Transverse colon (tissue), 4 donors: Measurements from ENCODE around the gene PRR19. TPM values are rescaled to one million over a fixed set of nuclear protein-coding genes. Genes with fewer than 3 reads are reported as not detected.
"Not testable (repeated sequence)": the region's sequence is repeated elsewhere in the genome, so short reads cannot be mapped to it uniquely, and the experiment has no call there.

Source experiments
- DNase-seq: peaks from one replicate; pipeline ENCODE4 v3.0.0-alpha.2; 2019
- H3K27ac ChIP-seq, 4 donors: fragments of 200-600 bp; sonication (generic); 2 replicates each; pipeline ENCODE4 v1.5.1; 2016 to 2018; ENCODE audit warnings: inconsistent platforms in 4 of 4
- H3K27me3 ChIP-seq: fragments of 200-600 bp; sonication (generic); 2 replicates; pipeline ENCODE4 v1.5.1; 2017; ENCODE audit warnings: inconsistent platforms
- H3K36me3 ChIP-seq, 4 donors: fragments of 200-600 bp; sonication (generic); 2 replicates each; pipeline ENCODE4 v1.5.1; 2017 to 2019; ENCODE audit warnings: inconsistent platforms in 4 of 4
- H3K4me1 ChIP-seq, 4 donors: fragments of 200-600 bp; sonication (generic); 2 replicates each; pipeline ENCODE4 v1.5.1; 2017 to 2020; ENCODE audit warnings: inconsistent platforms in 4 of 4
- H3K4me3 ChIP-seq, 4 donors: fragments of 200-600 bp; sonication (generic); 1 replicate in 1 of 4; 2 replicates in 3 of 4; pipeline versions ENCODE4 v1.5.1 to v1.6.1; 2017 to 2019; ENCODE audit warnings: inconsistent platforms in 4 of 4
- H3K9me3 ChIP-seq, 2 donors: fragments of 200-600 bp; sonication (generic); 2 replicates each; pipeline ENCODE4 v1.5.1; 2017 to 2019; ENCODE audit warnings: inconsistent platforms in 2 of 2
- EP300 ChIP-seq: sonication (generic); formaldehyde crosslinking; IDR thresholded peaks from one replicate; pipeline ENCODE4 v1.6.1; 2017; ENCODE audit warnings: antibody characterized with exemption, low read depth
- POLR2A ChIP-seq: fragments of 450-650 bp; IDR thresholded peaks from one replicate; pipeline ENCODE4 v1.6.1; 2016; ENCODE audit warnings: antibody characterized with exemption, mild to moderate bottlenecking, moderate library complexity
- POLR2AphosphoS5 ChIP-seq, 3 donors: sonication (generic); formaldehyde crosslinking; IDR thresholded peaks; one replicate each; pipeline ENCODE4 v1.6.1; 2016; ENCODE audit warnings: antibody characterized with exemption in 3 of 3
- WGBS, 2 donors: methylation state at CpG; one replicate each; pipeline ENCODE4 v1.1.5; 2018; ENCODE audit warnings: low coverage in 1 of 2; 5-methylcytosine and 5-hydroxymethylcytosine counted together
- in situ Hi-C, 4 donors: fragments of 200-750 bp; cut with MboI; loops; one replicate each; pipeline versions ENCODE4 v1.15.0 to v1.15.1; 2017; ENCODE audit warnings: low sequenced_read_pairs in 3 of 4, low pct_ligation_motif_present in 1 of 4, low pct_unique_long_range_greater_than_20kb in 1 of 4
- intact Hi-C: fragments of 100-400 bp; cut with DNase I; formaldehyde crosslinking; loops from one replicate; pipeline ENCODE4 v1.15.1; 2023; ENCODE audit warnings: low total_unique reads
- total RNA-seq, 4 donors: library from RNA; depleted of rRNA; stranded (reverse); fragments of >200 nt; gene quantifications; one replicate each; pipeline ENCODE4 v1.1.0, GENCODE V29; 2016
- TF ChIP-seq, protein P1 (sequence below), 5 experiments: fragments of 200-600 bp in 3 of 5; fragments of 450-650 bp in 2 of 5; sonication (generic) in 3 of 5; IDR thresholded peaks; 1 replicate in 2 of 5; 2 replicates in 3 of 5; pipeline ENCODE4 v1.5.1; 2016 to 2017; ENCODE audit warnings: antibody characterized with exemption in 5 of 5, inconsistent platforms in 3 of 5, mild to moderate bottlenecking in 2 of 5, moderate library complexity in 1 of 5

Gene PRR19
- total RNA-seq, 4 donors from 2014 or later, result 0.41 to 0.79 TPM; not detected in 2

DNA sequence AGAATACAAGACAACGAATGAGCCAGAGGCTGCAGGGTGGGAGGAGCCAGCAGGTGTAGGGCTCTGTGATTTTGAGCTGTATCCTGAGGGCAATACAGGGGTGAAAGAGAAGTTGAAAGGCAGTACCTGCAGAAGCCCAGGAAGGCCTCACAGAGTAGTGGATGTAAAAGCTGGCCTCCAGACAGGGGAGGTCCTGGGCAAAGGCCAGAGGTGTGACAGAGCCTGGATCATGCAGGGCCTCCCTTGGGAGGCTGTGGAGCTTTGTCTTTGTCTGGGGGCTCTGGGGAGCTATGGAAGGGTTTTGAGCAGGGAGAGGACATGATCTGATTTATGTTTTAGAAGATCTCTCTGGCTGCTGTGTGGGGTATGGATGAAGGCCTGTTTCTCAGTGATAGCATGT, 26.2 kb downstream of the PRR19 start:
- intact Hi-C loops, result loop anchor here (10.0 kb wide), 1 partner anchor 193 kb away; the partner anchor contains the start of gene POU2F2
- Histone ChIP-seq H3K9me3 (no peaks in the 10 kb centered on the region), H3K4me3 (no peak overlapping the region), H3K36me3 (no peaks in the 10 kb centered on the region), H3K27ac (no peak overlapping the region), H3K27me3 (peaks cover 19% of the 10 kb centered on the region), H3K4me1 (peaks cover 23 to 39% (median 27%) of the 10 kb centered on the region in 4 donors)
- WGBS, 2 donors, result 67 to 100% methylated on average over 1 of the region's 1 CpG
- TF ChIP-seq POLR2A, result no peak
- no peak for TF ChIP-seq POLR2AphosphoS5 (IDR thresholded peaks at IDR 0.05)
- no peak for TF ChIP-seq EP300
- TF ChIP-seq, protein P1, sequence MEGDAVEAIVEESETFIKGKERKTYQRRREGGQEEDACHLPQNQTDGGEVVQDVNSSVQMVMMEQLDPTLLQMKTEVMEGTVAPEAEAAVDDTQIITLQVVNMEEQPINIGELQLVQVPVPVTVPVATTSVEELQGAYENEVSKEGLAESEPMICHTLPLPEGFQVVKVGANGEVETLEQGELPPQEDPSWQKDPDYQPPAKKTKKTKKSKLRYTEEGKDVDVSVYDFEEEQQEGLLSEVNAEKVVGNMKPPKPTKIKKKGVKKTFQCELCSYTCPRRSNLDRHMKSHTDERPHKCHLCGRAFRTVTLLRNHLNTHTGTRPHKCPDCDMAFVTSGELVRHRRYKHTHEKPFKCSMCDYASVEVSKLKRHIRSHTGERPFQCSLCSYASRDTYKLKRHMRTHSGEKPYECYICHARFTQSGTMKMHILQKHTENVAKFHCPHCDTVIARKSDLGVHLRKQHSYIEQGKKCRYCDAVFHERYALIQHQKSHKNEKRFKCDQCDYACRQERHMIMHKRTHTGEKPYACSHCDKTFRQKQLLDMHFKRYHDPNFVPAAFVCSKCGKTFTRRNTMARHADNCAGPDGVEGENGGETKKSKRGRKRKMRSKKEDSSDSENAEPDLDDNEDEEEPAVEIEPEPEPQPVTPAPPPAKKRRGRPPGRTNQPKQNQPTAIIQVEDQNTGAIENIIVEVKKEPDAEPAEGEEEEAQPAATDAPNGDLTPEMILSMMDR (IDR thresholded peaks at IDR 0.05), result no peak
- in situ Hi-C loops, result loop anchor here in 2 of 4 donors (10.0 kb wide), 2 partner anchors 193 to 213 kb away; partner anchors contain the start of gene POU2F2 (in 1 of the 2)
- DNase-seq, result no peak

DNA sequence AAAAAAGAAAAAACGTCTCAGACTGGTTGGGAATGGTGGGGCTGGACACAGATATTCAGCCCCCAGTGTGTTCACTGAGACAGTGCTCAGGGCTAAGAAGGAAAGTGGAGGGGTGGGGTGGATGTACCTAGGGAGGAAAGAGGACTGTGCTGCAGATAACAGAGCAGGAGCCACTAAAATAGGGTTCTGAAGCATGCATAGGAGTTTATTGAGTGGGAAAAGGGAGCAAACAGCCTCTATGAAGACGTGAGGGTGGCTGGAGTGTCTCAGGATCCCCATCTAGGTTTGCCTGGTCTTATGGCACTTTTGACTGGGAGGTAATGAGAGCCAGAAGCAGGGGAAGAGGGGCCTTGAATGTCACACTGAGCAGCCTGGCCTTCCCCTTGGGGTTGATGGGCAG, 26.9 kb downstream of the PRR19 start:
- Histone ChIP-seq H3K36me3 (no peaks in the 10 kb centered on the region), H3K27ac (no peak overlapping the region), H3K4me3 (no peak overlapping the region), H3K27me3 (peaks cover 11% of the 10 kb centered on the region), H3K4me1 (peaks cover 22 to 35% (median 26%) of the 10 kb centered on the region in 4 donors), H3K9me3 (no peaks in the 10 kb centered on the region)
- in situ Hi-C loops (loop anchor here in 2 of 4 donors (10.0 kb wide), 2 partner anchors 194 to 214 kb away; partner anchors contain the start of gene POU2F2 (in 1 of the 2)), intact Hi-C loops (loop anchor here (10.0 kb wide), 1 partner anchor 194 kb away; the partner anchor contains the start of gene POU2F2)
- TF ChIP-seq, protein P1 (IDR thresholded peaks at IDR 0.05), result no peak
- TF ChIP-seq POLR2AphosphoS5 (IDR thresholded peaks at IDR 0.05) (no peak), EP300 (no peak), POLR2A (no peak)
- DNase-seq, result no peak
- 74 to 93% methylated on average over 2 of the region's 2 CpGs for WGBS, 2 donors

DNA sequence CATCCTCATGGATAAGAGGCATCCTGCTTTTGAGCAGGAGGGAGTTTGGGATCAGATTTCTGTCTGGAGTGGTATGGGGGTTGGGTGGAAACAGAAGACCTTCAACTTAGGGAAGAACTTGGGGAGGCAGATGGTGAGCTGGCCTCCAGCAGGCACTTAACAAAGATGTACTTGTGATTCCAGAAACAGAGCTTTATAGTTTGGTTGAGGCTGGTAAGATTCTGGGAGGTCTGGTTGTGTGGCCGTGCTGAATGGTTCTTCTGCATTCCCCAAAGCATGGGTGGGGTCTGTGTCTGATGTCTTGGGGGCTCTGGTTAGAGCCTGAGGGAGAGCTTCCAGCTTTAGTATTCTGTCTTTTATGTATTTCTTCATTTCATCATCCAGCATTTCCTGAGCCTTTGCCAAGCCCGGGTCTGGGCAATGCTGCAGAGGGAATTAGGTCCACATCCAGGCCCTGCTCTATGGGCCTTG, 28.3 kb downstream of the PRR19 start:
- H3K27me3 ChIP-seq, result no peaks in the 10 kb centered on the region
- TF ChIP-seq EP300, result no peak
- TF ChIP-seq POLR2A, result no peak
- TF ChIP-seq POLR2AphosphoS5 (IDR thresholded peaks at IDR 0.05), result no peak
- TF ChIP-seq, protein P1 (IDR thresholded peaks at IDR 0.05), result no peak
- H3K9me3 ChIP-seq, result no peaks in the 10 kb centered on the region
- 52% methylated on average over 2 of the region's 2 CpGs; no CpG with 5 or more reads in 1 of the 2 donors for WGBS, 2 donors
- no peak for DNase-seq
- H3K27ac ChIP-seq, result no peak overlapping the region
- in situ Hi-C loops (no loop called here), intact Hi-C loops (no loop called here)
- H3K4me3 ChIP-seq, result no peak overlapping the region
- H3K4me1 ChIP-seq, result peaks cover 10 to 23% (median 15%) of the 10 kb centered on the region in 4 donors
- H3K36me3 ChIP-seq, result no peaks in the 10 kb centered on the region

DNA sequence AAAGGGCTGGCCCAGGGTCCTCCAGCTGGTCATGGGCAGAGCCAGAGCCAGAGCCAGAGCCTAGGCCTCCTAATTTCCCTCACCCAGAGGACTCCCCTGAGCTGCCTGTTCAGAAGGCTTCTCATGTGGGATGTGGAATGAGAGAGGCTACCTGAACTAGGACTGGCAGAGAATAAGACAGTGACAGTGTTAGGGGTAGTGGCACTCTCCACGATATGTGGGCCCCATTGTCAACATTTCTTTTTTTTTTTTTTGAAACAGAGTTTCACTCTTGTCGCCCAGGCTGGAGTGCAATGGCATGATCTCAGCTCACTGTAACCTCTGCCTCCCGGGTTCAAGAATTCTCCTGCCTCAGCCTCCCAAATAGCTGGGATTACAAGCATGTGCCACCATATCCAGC, 29.4 kb downstream of the PRR19 start:
- H3K36me3 ChIP-seq, H3K9me3 ChIP-seq, in situ Hi-C loops, H3K27me3 ChIP-seq, H3K4me3 ChIP-seq, intact Hi-C loops, DNase-seq, H3K27ac ChIP-seq: not testable (repeated sequence)
- H3K4me1 ChIP-seq, result peaks cover 7 to 19% (median 11%) of the 10 kb centered on the region in 4 donors
- WGBS, 2 donors, result 89 to 100% methylated on average over 1 to 3 of the region's 3 CpGs

DNA sequence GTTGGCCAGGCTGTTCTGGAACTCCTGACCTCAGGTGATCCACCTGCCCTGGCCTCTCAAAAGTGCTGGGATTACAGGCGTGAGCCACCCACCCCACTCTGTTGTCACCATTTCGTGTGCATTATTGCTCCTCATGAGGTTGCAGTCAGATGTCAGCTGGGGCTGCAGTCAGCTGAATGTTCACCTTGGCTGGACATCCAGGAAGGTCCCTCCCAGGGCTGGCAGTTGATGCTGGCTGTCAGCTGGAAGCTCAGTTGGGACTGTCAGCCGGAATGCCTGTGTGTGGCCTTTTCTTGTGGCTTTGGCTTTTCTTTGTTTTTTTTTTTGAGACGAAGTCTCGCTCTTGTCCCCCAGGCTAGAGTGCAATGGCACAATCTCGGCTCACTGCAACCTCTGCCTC, 30.1 kb downstream of the PRR19 start:
- in situ Hi-C loops (no loop called here), intact Hi-C loops (no loop called here)
- no peaks in the 10 kb centered on the region for H3K36me3 ChIP-seq
- H3K4me1 ChIP-seq, result peaks cover under 1 to 11% (median 7%) of the 10 kb centered on the region in 4 donors
- H3K27me3 ChIP-seq, result no peaks in the 10 kb centered on the region
- DNase-seq, result no peak
- H3K4me3 ChIP-seq, result no peak overlapping the region
- H3K9me3 ChIP-seq, result no peaks in the 10 kb centered on the region
- H3K27ac ChIP-seq, result no peak overlapping the region
- WGBS, 2 donors, result 89 to 100% methylated on average over 3 to 6 of the region's 6 CpGs
- TF ChIP-seq POLR2A (no peak), POLR2AphosphoS5 (IDR thresholded peaks at IDR 0.05) (no peak), EP300 (no peak)
- TF ChIP-seq, protein P1 (IDR thresholded peaks at IDR 0.05), result no peak
